ENCODE data around the gene SPATA6.

DNA sequence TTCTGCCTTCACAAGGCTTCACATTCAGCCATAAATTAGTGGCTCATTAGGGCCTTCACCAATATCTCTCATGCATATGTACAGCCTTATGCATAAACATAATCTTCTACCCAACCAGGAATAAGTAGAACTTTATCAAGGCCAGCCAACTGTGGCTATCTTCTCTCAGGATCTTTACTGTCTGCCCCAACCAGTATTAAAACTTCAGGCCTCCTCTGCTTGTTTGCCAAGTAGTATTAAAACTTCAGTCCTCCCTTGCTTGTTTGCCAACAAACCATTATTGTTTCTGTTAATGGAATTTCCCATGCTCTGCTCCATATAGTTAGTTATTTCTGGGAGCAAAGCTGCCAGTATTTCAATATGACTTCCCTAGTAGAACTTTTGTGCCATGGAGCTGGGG, 169.4 kb downstream of the SPATA6 start:
- TF ChIP-seq, protein P1, sequence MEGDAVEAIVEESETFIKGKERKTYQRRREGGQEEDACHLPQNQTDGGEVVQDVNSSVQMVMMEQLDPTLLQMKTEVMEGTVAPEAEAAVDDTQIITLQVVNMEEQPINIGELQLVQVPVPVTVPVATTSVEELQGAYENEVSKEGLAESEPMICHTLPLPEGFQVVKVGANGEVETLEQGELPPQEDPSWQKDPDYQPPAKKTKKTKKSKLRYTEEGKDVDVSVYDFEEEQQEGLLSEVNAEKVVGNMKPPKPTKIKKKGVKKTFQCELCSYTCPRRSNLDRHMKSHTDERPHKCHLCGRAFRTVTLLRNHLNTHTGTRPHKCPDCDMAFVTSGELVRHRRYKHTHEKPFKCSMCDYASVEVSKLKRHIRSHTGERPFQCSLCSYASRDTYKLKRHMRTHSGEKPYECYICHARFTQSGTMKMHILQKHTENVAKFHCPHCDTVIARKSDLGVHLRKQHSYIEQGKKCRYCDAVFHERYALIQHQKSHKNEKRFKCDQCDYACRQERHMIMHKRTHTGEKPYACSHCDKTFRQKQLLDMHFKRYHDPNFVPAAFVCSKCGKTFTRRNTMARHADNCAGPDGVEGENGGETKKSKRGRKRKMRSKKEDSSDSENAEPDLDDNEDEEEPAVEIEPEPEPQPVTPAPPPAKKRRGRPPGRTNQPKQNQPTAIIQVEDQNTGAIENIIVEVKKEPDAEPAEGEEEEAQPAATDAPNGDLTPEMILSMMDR (IDR thresholded peaks at IDR 0.05): no peak
- no peak for TF ChIP-seq POLR2A (IDR thresholded peaks at IDR 0.05)

Measured in testis (tissue), 2 donors.